Activated T-helper 1 cell treated with anti-CD3 and anti-CD28 coated beads, Interleukin-12 subunit alpha, Interleukin-12 subunit beta, Interleukin-2, Interleukin-4 antibody, amounts not matched to agents 30 ng/mL and 10 ng/mL and 1 ng/mL, durations not matched to agents 14 hours and 24 hours and 36 hours (primary cell): Measurements from ENCODE around the gene ROR1. TPM values are rescaled to one million over a fixed set of nuclear protein-coding genes. Genes with fewer than 3 reads are reported as not detected.

ENCODE experiments used
- DNase-seq: peaks from one replicate; pipeline ENCODE4 v3.0.0; 2021; ENCODE audit warnings: low spot score
- H3K27ac Mint-ChIP-seq: one replicate; pipeline ENCODE4 v1.8.0; 2021; ENCODE audit warnings: mild to moderate bottlenecking, mixed read lengths
- H3K27me3 Mint-ChIP-seq: one replicate; pipeline ENCODE4 v1.8.0; 2022; ENCODE audit warnings: mild to moderate bottlenecking, moderate library complexity, mixed read lengths; ENCODE audit not compliant: insufficient read depth
- H3K36me3 Mint-ChIP-seq: one replicate; pipeline ENCODE4 v1.8.0; 2021; ENCODE audit warnings: low read depth, mixed read lengths
- H3K4me1 Mint-ChIP-seq: one replicate; pipeline ENCODE4 v1.8.0; 2021; ENCODE audit warnings: low read depth, mixed read lengths
- H3K4me3 Mint-ChIP-seq: one replicate; pipeline ENCODE4 v1.8.0; 2021; ENCODE audit warnings: mild to moderate bottlenecking, moderate library complexity, mixed read lengths
- H3K9me3 Mint-ChIP-seq: one replicate; pipeline ENCODE4 v1.8.0; 2021; ENCODE audit warnings: mixed read lengths
- intact Hi-C: fragments of 100-400 bp; cut with micrococcal nuclease; formaldehyde crosslinking; loops from one replicate; pipeline ENCODE4 v1.15.1; 2024
- total RNA-seq: library from RNA; stranded (reverse); gene quantifications from 2 replicates; pipeline ENCODE4 v1.2.3, GENCODE V29; 2022

Gene ROR1
- total RNA-seq, 1 donor from 2014 or later = not detected

DNA sequence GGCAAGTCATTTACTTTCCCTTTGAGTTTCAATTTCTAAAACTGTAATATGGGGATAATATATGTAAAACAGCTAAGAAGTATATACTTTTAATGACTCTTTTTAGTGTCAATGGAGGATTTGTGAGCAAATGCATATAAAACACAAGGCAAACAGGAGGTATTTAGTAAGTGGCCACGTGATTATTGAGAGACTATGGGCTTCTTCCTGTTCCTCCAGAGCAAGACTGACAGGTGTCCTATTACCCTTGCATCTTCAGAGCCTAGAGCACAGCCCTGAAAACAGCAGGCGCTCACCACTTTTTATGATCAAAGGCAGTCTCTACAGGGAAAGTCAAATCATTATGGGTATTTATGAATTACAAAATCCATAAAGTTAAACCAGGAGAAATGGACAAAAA is 941 bp upstream of the ROR1 start:
- intact Hi-C loops = loop anchor here (5.0 to 10.0 kb wide), 5 partner anchors 156 to 472 kb away; partner anchors contain the start of genes EFCAB7, ITGB3BP and PGM1
- Mint-ChIP-seq H3K9me3 (no peaks in the 10 kb centered on the region), H3K4me3 (peak overlapping the region; percentile 85), H3K36me3 (peaks cover 1% of the 10 kb centered on the region), H3K27me3 (peaks cover 60% of the 10 kb centered on the region), H3K27ac (no peak overlapping the region), H3K4me1 (peaks cover 22% of the 10 kb centered on the region)
- no peak for DNase-seq

DNA sequence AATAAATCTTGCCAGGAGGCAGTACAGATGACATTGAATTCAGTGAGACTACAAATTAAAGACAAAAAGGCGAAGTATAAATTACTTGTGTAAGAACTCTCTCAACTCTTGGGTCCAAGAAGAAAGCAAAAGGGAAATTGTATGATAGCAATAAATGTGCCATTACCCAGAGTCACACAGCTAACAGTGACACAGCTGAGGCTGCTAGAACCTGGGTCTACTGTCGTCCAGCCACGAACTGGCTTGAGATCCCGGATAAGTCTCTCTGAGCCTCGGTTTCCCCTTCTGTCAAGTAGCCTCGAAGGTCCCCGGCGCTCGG is 362 bp upstream of the ROR1 start:
- Mint-ChIP-seq H3K27ac (no peak overlapping the region), H3K4me1 (peaks cover 22% of the 10 kb centered on the region), H3K4me3 (peak overlapping the region; percentile 85), H3K36me3 (peaks cover 1% of the 10 kb centered on the region), H3K27me3 (peaks cover 61% of the 10 kb centered on the region), H3K9me3 (no peaks in the 10 kb centered on the region)
- intact Hi-C loops = loop anchor here (5.0 to 10.0 kb wide), 5 partner anchors 156 to 471 kb away; partner anchors contain the start of genes EFCAB7, ITGB3BP and PGM1
- DNase-seq = no peak

DNA sequence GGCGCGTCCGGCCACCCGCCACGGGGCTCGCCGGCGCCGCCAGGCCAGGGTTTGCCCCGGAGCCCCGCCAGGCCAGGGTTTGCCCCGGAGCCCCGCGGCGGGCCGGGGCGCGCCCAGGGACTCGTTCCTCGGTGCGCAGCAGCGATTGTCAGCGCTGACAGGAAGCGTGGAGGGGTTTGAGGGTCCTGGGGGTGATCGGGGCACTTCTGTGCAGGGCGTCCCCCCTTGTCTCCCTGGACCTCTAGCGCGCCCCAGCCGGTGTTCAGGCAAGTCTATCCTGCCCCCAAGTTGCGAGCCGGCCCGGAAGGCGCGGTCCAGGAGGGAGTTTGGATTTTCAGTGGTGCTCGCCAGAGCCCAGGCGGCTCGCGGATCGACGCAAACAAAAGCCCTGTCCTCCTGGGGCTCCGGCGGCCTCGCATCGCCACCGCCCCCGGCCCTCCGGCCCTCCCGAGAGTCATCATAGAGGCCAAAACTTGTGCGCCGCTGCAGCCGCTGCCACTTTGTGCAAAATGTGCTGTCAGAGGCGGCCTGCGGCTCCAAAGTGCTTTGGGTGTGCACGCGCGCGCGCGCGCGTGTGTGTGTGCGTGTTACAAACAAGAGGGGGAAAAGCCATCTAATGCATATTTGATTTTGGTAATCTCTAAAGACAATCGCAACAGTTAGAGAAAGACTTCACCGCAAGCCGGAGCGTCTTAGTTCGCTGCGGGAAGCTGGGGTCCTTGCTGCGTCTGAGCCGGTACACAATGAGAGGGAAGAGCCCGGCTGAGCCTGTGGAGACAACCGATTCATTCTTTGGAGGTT is 1.0 kb downstream of the ROR1 start:
- Mint-ChIP-seq H3K27me3 (peaks cover 62% of the 10 kb centered on the region), H3K9me3 (no peaks in the 10 kb centered on the region)
- no peak for DNase-seq

DNA sequence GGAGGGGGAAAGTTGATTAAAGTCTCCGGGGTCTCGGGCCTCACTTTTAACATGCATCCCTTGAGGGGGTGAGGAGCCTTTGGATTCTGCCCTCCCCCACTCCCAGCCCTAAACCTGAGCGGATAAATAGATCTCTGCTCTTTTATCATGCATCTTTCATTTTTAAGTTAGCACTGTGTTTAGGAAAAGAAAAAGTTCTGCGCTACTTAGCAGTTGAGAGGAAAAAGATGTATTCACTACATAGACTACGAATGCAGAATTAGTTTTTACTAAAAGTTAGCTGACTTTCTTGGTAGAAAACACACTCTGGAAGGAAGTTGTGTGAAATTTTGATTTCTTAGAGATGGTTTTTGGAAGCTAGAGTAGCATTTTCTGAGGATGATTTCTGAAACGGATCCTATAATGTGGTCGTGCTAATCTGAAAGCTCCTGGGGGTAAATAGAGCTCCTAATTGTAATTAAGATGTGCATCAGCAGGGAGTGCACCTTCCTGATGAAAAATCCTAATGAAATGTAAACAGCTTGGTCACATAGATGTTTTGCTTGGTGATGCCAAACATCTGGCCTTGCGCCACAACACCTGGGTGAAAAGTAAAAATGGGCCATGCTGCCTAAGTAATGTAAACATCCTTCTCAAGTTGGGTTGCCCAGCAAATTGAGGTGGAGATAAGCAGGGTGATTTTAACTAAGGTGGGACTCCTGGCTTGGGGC is 1.8 kb downstream of the ROR1 start:
- intact Hi-C loops = loop anchor here (10.0 kb wide), 3 partner anchors 181 to 469 kb away; partner anchors contain the start of gene PGM1
- peak overlapping the region; percentile 40 for H3K4me3 Mint-ChIP-seq
- DNase-seq = no peak
- peaks cover 1% of the 10 kb centered on the region for H3K36me3 Mint-ChIP-seq
- peaks cover 69% of the 10 kb centered on the region for H3K27me3 Mint-ChIP-seq
- H3K27ac Mint-ChIP-seq = no peak overlapping the region
- peaks cover 22% of the 10 kb centered on the region for H3K4me1 Mint-ChIP-seq
- H3K9me3 Mint-ChIP-seq = no peaks in the 10 kb centered on the region

More for the DNA sequence above, 1.0 kb downstream of the ROR1 start:
- Mint-ChIP-seq H3K36me3 (peaks cover 1% of the 10 kb centered on the region), H3K4me1 (peaks cover 22% of the 10 kb centered on the region), H3K27ac (no peak overlapping the region), H3K4me3 (peak overlapping the region; percentile 55)
- intact Hi-C loops = loop anchor here (5.0 to 10.0 kb wide), 5 partner anchors 158 to 470 kb away; partner anchors contain the start of genes EFCAB7, ITGB3BP and PGM1

DNA sequence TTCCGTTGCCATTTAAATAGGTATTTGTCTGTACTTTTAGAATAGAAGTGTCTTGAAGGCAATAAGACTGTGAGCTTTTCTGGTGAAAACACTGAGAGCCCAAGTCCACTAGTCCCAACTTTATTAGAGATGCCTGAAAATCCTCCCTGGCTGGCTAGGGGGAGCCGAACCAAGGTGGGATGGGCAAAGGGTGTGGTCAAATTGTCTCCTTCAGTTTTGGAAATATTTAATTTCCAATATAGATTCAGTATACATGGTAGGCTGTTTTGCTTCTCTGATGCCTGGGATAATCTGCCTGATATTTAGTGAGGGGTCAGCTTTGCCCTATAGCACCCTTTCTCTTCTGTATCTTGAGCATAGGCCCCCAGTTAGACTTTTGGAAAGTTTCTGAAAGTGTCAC is 3.5 kb downstream of the ROR1 start:
- Mint-ChIP-seq H3K9me3 (no peaks in the 10 kb centered on the region), H3K27ac (no peak overlapping the region), H3K4me1 (peaks cover 22% of the 10 kb centered on the region), H3K4me3 (no peak overlapping the region), H3K27me3 (peaks cover 69% of the 10 kb centered on the region), H3K36me3 (peaks cover 1% of the 10 kb centered on the region)
- DNase-seq = no peak
- intact Hi-C loops = loop anchor here (10.0 kb wide), 3 partner anchors 182 to 468 kb away; partner anchors contain the start of gene PGM1

DNA sequence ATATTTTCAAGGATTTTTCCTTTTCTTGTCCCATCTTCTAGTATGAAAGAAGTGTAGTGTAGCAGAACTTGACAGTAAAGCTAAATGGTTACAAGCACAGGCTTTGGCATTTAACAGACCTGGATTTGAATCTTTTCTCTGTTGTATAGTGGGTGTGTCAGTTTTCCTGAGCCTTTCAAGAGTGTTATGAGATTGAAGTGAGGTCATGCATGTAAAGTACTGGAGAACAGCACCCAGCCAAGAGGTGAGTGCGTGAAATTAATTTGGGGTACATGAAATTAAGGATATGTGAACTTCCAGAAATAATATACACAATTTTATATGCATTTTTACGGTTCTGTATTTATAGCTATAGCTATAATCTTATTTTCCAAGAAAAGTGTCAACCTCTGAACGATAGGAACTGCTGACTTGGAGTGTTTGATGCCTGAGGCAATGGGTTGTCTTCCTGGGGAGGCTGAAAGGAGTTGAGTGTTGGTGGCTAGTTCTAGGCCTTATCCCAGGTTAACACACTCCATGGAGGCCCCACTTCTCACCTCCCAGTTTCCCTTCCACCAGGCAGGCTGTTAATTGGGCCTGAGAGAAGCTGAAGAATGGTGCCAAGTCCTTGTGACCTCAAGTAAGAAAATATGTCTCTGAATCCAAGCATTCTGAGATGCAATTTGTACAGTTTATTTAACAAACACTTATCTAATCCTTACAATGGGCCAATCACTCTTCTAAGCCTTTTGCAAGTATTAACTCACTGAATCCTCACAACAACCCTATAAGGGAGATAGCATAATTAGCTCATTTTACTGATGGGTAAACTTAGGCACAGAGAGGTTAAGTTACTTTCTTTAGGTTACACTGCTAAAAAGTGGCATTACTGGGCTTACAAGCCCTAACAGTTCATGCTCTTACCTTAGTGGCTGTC is 4.4 kb downstream of the ROR1 start:
- Mint-ChIP-seq H3K27ac (no peak overlapping the region), H3K36me3 (peaks cover 1% of the 10 kb centered on the region), H3K4me1 (peaks cover 14% of the 10 kb centered on the region), H3K4me3 (no peak overlapping the region), H3K27me3 (peaks cover 68% of the 10 kb centered on the region), H3K9me3 (no peaks in the 10 kb centered on the region)
- DNase-seq = no peak
- intact Hi-C loops = loop anchor here (10.0 kb wide), 3 partner anchors 183 to 467 kb away; partner anchors contain the start of gene PGM1

DNA sequence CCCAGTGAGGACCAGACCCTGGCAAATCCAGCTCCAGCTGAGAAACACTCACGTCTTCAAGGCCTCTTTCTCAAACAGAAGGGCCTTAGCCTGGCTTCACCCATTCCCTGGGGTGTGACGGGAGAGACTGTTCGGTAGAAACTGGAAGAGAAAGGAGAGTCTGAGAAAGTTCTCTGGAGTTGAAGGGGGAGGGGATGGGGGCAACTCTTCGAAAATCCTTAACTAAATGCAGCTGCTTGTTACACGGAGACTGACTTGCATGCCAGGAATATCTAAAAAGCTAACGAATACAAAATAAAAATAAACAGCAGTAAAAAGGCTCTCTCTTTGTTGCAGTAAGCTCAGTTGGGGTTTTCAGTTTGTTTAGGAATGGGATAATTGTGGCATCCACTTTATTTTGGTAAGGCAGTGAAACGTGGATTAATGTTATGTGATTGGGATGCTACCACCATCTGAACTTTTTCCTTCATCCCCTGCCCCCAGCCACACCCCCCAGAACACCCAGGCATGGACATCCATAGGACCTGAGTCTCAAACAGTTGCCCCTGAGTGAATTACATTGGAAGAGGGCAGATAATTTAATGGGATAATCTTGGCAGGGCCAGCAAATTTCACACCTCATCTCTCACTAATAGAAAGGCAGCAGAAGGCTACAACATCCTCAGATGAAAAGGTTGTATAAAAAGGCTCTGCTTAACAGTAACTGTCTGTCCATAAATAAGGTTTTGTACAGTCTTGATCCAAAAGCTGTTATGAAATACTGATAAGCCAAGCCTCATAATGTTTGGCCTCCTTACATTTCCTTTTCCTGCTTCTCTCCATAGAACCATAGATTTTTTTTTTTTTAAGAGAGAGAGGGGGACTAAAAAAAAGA is 5.8 kb downstream of the ROR1 start:
- Mint-ChIP-seq H3K9me3 (no peaks in the 10 kb centered on the region), H3K36me3 (peaks cover 1% of the 10 kb centered on the region), H3K4me3 (no peak overlapping the region), H3K4me1 (peaks cover 8% of the 10 kb centered on the region), H3K27ac (no peak overlapping the region), H3K27me3 (peaks cover 62% of the 10 kb centered on the region)
- DNase-seq = no peak
- intact Hi-C loops = loop anchor here (10.0 kb wide), 3 partner anchors 185 to 465 kb away; partner anchors contain the start of gene PGM1

DNA sequence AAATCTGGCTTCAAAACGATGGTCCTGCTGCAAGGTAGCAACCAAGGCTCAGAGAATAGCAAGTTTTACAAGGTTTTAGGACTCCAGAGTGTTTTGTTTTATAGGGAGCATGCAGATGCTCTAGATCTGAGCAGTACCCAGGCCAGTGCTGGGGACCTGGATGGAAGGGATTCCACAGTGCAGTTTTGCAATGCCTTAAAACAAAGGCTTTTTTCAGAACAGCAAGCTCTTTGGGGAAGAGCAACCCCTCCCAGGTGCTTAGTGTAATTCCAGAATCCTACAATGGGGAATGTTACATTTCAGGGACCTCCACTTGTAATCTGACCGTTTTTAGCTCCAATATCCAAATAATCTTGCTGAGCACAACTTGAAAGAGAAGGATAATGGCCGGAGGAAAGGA is 6.7 kb downstream of the ROR1 start:
- intact Hi-C loops = no loop called here
- peaks cover 54% of the 10 kb centered on the region for H3K27me3 Mint-ChIP-seq
- peaks cover 1% of the 10 kb centered on the region for H3K4me1 Mint-ChIP-seq
- no peak overlapping the region for H3K4me3 Mint-ChIP-seq
- H3K9me3 Mint-ChIP-seq = no peaks in the 10 kb centered on the region
- H3K36me3 Mint-ChIP-seq = no peaks in the 10 kb centered on the region
- H3K27ac Mint-ChIP-seq = no peak overlapping the region
- DNase-seq = no peak

DNA sequence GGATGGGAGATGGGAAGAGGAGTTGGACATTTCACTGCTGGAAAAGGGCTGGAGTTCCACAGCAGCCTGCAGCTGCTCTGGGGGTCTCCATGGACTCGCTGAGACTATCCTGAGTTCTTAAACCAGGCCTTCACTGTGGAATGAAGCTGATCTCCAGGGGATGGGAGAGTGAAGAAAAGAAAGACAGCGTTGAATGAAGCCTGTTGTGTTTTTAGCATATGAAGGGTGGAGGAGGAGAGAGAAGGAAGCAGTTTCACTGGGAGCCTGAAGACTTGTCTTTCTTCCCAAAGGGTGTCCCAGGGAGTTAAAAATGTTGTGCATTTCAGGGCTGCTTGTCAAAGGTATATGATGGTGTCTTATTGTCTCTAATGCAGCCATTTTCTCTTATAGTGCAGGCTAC is 9.2 kb downstream of the ROR1 start:
- Mint-ChIP-seq H3K27me3 (peaks cover 30% of the 10 kb centered on the region), H3K4me1 (no peaks in the 10 kb centered on the region)
- intact Hi-C loops = no loop called here

DNA sequence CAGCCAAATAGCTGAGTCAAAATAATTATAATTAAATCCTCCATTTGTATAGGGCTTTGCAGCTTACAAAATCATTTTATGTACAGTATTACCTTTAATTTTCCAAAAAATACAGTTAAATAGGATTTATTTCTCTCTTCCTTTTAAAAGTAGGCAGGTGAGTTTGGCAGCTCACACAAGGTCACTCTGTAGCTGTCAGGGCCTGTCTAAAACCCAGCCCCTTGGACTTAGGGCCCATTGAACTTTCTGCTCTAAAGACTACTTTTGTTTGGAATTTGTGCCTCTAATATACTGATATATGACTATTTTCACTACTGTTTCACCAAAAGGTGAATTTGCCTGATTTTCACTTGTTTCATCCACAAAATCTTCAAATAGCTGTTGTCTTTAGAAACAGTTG is 10.3 kb downstream of the ROR1 start:
- intact Hi-C loops = no loop called here
- Mint-ChIP-seq H3K36me3 (no peaks in the 10 kb centered on the region), H3K9me3 (no peaks in the 10 kb centered on the region), H3K4me1 (no peaks in the 10 kb centered on the region), H3K27me3 (peaks cover 26% of the 10 kb centered on the region), H3K4me3 (no peak overlapping the region), H3K27ac (no peak overlapping the region)
- DNase-seq = no peak

More for the DNA sequence above, 9.2 kb downstream of the ROR1 start:
- Mint-ChIP-seq H3K4me3 (no peak overlapping the region), H3K27ac (no peak overlapping the region), H3K9me3 (no peaks in the 10 kb centered on the region), H3K36me3 (no peaks in the 10 kb centered on the region)
- no peak for DNase-seq

DNA sequence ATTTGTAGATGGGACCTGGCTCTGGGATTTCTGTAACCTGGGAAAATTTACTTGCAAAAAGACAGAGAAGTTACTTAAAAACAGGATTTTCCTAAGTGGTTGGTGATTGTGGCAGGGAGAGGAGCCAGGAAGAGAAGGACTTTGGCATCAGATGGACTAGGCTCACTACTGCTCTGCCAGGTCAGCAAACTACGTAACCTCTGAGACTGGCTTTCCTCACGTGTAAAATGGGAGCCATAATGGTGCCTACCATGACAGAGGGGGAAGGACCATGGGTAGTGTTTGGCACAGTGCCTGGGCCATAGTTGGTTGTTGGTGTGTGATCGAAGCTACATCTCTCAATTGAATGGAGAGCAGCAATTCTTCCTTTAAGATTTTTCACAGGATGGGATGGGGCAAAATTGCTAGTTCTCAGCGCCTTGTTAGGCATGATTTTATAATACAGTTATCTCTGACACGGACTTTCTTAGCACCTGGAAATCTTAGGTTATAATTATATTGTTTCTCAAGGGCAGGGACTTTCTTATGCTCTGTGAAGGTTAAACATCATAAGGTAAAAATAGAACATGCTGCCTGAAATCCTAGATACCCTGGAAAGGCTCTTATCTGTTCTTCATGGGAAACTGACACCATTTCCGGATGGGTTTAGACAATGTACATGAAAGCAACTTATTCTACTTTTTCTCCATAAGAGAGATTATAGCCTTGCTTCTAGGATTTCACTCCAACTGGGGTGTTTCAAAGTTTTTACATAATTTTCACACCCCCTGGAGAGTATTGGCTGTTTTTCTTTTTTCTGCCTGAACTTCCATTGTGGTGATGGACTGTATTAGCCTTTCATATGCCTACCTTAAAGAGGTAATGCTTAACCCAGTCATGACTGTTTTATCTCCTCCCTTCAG is 10.9 kb downstream of the ROR1 start:
- Mint-ChIP-seq H3K27me3 (peaks cover 24% of the 10 kb centered on the region), H3K4me1 (no peaks in the 10 kb centered on the region), H3K4me3 (no peak overlapping the region), H3K36me3 (no peaks in the 10 kb centered on the region), H3K9me3 (no peaks in the 10 kb centered on the region), H3K27ac (no peak overlapping the region)
- intact Hi-C loops = no loop called here
- no peak for DNase-seq
